GM19395 (cell line): ENCODE measurements around the gene FAM3C.

Experiments used
- ATAC-seq: cut with Tn5 transposase; IDR thresholded peaks from one replicate; pipeline ENCODE4 v1.9.1; 2021; ENCODE audit warnings: mild to moderate bottlenecking, moderate library complexity; ENCODE audit not compliant: unreplicated experiment

Gene FAM3C

DNA sequence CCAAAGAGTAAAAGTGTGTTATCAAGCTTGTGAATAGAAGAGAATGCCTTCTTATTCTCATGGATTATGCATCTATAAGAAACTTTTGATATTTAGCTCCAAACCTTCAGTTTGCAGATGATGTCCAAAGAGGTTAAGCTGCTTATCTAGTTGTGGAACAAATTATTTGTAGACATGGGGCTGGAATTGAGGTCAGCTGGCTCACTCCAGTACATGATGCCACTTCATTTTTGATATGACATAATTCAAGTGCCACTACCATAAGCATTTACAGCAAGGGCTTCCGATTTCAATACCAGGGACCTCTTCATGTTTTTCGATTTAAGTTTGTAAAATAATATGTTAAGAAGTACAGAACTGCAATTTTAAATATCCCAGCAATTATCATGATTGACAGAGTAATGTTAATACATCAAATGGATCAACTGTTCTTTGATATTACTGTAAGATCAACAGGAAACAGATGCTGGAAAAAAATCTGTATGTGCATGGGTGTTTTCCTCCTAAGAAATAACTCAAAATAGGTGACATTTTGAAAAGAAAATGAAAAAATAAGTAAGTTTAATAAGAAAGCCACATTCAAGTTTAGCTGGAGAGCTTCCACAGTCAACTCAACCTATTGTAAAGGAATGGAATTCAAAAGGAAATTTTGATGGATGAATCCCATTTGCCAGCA, 12.7 kb downstream of the FAM3C start:
- ATAC-seq, result no peak

DNA sequence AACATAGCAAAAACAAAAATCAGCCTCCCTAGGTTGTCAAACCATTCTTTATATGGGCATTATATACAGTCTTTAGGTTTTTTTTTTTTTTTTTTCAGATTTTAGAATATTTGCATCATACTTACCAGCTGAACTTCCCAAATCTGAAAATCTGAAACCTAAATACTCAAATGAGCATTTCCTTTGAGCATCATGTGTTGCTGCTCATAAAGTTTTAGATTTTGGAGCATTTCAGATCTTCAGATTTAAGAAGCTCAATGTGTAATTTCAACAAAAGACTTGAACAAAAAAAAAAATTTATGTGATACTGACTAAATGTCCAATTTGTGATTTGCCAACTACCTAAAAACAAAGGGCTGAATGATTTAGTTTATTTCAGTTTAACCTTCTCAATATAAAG, 13.6 kb downstream of the FAM3C start:
- no peak for ATAC-seq

DNA sequence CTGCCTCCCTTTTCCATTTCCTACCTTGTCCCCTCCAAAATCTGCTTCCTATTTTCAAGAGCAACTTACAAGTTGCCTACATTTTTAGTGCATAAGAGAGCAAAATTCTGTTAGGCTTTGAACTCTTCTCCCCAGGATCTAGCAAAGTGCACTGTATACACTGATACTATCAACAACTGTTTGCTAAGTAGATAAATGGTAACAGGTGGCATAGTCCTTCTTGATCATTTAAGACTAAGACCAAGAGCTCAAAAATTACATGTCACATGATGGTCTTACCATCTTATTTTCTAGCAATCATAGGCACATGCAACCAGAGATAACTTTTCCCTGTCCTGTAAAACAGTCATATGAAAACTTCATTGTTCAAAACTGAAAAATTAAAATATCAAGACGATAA, 16.2 kb downstream of the FAM3C start:
- ATAC-seq, result no peak

DNA sequence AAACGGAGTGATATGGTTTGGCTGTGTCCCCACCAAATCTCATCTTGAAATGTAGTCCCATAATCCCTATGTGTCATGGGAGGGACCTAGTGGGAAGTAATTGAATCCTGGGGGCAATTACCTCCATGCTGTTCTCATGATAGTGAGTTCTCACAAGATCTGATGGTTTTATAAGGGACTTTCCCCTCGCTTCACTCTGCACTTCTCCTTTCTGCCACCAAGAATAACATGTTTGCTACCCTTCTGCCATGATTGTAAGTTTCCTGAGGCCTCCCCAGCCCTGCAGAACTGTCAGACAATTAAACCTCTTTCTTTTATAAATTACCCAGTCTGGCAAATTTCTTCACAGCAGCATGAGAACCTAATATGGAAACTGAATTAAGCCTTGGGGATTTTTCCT, 19.1 kb downstream of the FAM3C start:
- no peak for ATAC-seq

DNA sequence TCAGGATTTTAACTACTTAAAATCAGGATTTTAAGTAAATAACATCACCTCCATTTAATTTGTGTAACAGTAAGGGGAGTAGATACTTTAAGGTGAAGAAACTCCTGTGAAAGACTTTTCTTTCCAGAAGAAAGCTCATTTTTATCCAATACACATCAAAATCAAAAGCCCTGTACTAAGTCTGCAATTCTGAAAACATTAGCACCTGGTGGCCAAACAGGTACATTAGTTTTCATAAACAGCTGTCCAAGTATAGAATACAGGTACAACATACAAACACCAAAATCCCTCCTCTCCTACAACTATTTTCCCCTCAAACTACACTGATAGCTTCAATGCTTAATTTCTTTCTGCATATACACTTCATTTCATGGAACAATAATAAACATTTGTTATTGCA, 22.9 kb downstream of the FAM3C start:
- ATAC-seq, result no peak

DNA sequence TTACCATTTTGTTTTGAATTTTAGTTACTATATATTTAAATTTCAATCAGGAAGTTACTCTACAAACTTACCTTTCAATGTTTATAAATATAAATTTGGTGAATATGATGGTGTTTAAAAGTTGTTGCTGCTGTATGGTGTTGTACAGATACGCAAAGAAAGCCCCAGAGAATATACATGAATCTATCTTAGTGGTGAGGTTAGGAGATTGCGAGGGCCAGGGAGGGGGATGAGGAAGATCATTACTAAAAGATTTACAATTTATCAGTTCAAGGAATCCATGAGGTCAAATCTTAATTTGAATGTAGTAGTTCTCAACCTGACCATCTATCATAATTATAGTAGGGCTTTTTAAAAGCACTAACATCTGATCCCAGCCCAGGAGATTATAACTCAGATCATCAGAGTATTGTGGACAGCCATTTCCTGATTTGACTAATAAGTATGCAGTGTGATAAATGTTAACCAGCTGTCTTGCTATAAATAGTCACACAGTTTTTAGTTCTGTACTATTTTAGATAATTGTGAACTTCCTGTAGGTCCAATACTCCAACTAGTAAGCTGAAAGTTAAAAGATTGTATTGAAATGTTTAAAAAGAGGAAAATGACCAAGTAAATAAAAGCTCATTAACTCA, 23.6 kb downstream of the FAM3C start:
- ATAC-seq, result peak; percentile 92

DNA sequence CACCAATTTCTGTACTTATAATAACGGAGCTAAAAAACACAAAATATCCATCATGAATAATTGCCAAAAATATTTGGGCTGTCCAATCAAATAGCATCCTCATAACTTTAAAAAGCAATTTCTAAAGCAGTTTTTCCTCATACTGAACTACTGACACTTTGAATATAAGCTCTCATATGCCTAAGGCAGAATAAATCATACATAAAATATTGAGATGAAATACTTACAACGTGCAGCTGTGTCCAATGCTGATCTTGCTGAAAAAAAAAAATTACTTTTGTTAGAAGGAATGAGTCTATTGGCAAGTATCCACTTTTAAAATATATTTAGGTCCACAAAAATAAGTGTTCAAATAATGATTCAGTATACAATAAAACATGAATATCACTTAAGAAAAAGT, 24.2 kb downstream of the FAM3C start:
- ATAC-seq, result no peak

DNA sequence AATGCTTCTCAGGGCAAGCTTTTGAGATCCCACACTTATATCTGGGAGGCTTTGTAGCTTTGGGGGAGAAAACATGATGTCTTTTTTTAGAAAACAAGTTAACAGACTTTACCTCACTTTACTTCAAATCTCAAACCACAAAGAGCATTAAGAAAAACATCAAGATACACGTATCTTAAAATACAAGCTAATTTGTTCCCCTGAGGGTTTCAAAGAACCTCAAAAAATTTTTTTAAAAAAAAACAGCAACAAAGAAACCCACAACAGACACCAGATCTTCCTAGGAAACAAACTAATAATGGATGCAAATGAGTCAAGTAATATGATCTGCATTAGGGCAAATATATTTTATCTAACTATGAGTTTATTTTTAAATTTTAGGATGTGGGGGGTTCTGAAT, 24.7 kb downstream of the FAM3C start:
- no peak for ATAC-seq

DNA sequence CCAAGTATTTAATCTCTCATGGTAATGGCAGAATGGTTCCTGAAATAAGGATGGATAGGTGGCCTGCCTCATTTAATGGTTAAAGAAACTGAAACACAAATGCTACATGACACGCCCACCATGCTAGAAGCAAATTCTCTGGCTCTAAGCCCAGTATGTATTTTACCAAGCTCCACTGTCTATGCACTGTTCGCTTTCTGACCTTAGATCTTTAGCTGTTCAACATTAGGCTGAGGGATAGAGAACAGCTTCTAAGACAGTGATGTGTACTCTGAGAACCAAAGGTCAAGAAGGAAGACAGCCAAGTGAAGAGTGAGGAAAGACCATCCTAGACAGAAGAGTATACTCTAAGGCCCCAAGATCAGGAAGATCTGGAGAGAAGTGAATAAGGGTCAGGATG, 26.6 kb downstream of the FAM3C start:
- ATAC-seq, result peak; percentile 48

DNA sequence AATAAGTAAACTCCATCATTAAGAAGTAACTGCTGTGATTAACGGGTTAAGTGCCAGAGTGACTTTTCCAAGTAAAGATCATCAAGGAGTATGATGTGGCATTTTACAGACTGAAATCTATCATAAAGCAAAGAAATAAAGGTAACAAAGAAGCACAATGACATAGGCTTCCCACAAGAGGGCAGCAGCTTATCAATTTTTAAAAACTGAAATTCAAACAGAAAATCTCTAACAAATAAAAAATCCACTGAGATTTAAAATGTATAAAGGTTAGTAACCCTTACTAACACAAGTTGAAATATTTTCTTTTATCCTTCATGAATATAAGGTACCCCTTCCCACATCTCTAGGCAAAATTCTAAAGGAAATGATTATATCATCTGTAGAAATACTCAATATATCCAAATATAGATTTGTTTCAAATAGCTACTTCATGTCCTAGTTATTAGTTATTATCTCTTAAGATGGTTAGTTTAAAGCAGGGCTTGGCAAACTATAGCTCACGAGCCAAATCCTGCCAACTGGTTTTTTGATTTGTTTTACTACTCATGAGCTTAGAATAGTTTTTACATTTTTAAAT, 29.2 kb downstream of the FAM3C start:
- ATAC-seq, result no peak

DNA sequence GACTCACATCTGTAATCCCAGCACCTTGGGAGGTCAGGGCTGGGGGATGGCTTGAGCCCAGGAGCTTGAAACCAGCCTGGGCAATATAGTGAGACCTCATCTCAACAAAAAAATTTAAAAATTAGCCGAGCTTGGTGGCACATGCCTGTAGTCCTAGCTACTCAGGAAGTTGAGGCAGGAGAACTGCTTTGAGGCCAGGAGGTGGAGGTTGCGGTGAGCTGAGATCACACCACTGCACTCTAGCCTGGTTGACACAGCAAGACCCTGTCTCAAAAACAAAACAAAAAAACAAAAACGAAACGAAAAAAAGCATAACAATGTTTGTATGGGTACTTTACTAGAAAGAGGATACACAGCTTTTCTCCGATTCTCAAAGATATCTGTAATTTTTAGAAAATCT, 35.5 kb downstream of the FAM3C start:
- ATAC-seq, result no peak

DNA sequence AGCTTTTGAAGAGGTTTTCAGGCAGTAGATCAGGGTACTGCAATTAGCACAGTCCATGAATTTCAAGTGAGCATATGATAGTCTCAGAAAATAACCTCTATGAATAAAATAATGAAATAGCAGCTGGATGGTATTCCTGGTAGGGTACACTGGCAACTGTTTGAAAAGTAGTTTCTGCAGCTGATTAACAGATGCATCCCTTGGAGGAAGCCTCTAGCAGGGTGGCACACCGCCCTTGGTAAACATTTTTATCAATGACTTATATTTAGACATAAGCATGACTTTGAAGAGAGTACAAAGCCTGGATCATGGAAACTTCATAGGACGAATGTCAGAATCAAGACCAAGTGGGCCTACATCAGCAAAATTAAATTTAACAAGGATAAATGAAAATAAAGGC, 40.5 kb downstream of the FAM3C start:
- ATAC-seq, result no peak

DNA sequence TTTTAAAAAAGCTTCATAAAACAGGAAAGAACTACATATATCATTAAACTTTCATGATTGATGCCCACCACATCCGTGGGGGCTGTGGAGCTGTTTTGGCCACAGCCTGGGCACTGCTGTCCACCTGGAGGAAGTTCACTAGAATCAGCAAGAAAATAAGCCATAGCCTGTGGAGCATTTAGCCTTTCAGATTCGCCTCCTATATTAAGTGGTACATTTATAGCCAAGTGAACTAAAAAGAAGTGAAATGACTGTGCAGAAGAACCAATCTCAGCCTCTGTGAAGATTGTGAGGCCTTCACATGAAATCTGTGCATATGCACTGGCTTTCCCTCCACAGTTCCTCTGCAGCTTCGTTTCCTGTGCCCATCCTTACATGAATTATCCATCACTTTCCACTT, 43.8 kb downstream of the FAM3C start:
- ATAC-seq, result no peak

DNA sequence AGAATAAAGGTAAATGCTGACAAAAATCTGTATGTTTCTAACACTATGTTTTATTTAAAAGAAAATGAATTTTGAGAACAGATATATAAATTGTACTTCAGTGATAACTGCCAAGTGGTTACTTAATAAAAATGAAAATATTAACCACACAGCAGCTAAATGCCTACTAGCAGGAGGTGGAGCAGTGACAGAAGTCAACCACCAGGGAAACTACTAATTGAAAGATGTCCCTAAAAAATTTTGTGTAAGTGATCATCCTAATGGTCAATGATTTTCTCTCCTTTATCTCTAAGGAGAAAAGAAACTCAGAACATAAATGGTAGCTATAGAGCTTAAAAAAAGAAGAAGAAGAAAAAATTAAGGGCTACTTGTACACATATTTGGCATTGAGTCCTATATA, 44.4 kb downstream of the FAM3C start:
- ATAC-seq, result no peak

DNA sequence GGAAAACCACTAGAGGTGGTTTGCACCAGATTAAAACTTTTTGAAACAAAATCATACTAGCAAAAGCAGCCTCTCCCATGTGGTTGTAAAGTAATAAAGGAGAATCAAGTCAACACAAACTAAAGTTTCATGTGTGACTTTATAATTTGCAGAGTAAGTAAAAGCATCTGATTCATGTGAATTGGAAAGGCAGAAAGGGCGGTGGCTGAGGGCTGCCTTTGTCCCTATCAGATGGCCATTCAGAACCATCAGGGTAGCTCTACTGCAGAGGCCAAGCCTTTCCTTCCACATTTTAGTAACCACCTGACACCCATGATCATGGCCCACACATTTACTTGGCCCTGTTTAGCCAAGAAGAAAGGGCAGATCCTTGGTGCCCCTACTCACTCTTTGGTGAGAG, 51.6 kb downstream of the FAM3C start:
- no peak for ATAC-seq

DNA sequence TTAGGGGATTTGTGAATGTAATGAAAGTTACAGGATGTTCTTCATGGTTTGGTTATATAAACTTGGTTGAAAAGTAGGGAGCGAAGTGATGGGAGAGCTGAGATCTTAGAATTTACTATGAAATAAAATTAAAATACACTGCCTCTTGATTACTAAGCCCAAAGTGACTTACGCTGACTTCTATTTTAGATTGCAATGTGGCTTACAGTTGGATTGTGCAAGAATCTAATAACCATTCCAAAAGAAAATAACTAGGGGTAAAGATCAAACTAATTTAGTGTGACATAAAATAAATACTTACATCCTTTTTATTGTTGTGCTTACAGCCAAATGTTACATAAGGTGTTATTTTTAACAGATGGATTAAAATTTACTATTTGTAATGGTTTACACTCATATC, 52.0 kb downstream of the FAM3C start:
- no peak for ATAC-seq

DNA sequence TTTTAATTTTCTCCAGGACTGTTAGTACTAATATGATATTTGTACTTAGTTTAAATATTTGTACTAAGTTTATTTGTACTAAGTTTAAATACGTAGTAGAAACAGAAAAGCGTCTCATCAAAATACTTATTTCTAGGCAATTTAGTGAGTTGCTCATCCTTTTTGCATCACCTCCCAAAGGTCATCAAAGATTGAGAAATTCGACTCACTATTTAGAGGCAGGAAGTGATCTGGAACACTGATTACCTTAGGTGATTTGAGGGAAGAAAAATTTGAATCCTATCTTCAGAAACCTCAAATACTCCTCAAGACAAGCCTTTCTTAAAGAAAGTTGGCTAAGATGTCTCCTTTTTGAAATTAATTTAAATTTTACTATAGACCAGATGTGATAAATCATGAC, 52.8 kb downstream of the FAM3C start:
- no peak for ATAC-seq

DNA sequence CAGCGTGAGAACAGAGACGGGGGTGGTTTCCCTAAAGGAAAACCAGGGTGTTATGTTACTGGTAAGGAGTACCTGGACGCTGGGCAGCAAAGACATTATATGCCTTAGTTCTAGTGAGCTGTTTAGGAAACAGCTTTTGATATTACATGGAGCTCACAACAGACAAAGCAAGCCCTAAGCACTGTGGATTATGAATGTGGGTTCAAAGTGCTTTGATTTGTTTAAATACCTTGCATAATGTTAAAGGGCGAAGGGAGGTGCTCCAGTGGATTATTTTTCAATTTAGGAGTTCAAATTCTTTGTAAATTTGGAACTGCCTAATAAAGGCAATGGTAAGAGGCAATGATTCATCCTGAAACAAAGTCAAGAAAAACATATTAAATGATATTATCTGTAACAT, 53.5 kb downstream of the FAM3C start:
- no peak for ATAC-seq

DNA sequence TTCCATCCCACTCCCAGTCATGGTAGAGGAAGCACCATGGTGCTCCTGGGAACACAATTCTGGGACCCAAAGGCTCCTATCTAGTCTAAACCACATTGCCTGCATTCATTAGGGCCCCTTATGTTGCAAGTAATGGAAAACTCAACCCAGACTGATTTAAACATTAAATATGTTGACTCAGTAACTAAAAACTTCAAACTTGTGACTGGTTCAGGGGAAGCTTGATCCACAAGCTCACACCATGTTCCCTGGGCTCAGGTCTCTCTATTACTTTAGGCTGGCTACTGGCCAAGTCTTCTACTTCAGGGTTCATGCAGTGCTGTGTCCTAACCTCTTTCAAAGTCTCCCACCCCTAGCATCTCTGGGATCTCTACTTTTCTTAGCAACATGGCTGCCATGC, 54.2 kb downstream of the FAM3C start:
- ATAC-seq, result no peak

DNA sequence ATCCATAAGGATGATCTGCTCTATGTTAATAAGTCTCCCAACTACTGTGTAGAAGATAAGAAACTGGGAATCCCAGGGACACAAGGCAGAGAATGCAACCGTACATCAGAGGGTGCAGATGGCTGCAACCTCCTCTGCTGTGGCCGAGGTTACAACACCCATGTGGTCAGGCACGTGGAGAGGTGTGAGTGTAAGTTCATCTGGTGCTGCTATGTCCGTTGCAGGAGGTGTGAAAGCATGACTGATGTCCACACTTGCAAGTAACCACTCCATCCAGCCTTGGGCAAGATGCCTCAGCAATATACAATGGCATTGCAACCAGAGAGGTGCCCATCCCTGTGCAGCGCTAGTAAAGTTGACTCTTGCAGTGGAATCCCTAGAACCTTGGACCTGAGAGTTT, 57.0 kb downstream of the FAM3C start:
- ATAC-seq, result no peak

DNA sequence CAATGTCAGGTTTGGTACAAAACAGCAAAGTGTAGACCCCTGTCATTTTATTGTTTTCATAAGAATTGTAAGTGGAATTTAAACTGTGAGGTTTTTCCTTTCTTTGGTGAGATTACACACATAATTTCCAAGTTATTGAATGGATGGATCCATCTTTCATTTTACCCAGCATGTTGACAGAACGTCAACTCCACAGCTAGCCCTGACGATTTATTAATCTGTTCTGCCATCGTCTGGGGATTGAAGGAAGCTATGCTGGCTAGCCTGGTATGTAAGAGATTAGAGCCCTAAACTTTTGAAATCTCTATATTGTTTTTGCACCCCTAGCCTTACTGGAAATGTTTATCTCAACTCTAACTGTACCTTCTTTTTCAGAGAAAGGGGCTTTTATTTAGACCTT, 58.7 kb downstream of the FAM3C start:
- no peak for ATAC-seq

DNA sequence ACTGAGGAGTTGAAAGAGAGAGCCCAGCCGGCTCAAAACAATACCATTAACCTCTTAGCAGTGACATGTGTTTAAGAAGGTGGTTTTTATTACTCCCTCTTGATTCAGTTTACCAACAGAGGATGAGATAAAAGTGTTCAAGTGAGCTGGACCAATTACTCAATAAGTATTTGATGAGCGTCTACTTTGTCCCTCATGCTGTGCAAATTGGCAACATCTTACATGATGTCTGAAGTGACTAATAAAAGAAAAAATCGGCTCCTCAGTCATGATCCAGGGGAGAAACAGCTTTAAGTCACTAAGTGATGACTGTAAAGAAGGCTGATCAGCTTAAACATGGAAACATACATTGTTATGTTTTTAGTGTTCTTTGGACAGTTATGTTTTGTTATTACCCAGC, 59.5 kb downstream of the FAM3C start:
- ATAC-seq, result no peak
